HG03457 (cell line): ENCODE data around the gene IFNA17.
"Not testable (repeated sequence)": the region's sequence is repeated elsewhere in the genome, so short reads cannot be mapped to it uniquely, and the experiment has no call there.

ENCODE experiments used
- ATAC-seq: cut with Tn5 transposase; IDR thresholded peaks from one replicate; pipeline ENCODE4 v1.9.1; 2021; ENCODE audit warnings: moderate number of reproducible peaks; ENCODE audit not compliant: unreplicated experiment

Gene IFNA17

GRCh38 chr9:21228122-21228521 is at the start of gene IFNA17:
Gene IFNA17 (minus strand): TSS chr9:21228222. CDS start chr9:21228173, 49 bp downstream.
- no peak for ATAC-seq

GRCh38 chr9:21268347-21268657 is 40.3 kb upstream of the IFNA17 start:
- ATAC-seq = no peak

GRCh38 chr9:21267485-21268346 is 39.7 kb upstream of the IFNA17 start:
- peak; percentile 45 for ATAC-seq

GRCh38 chr9:21266733-21267484 is 38.9 kb upstream of the IFNA17 start:
- ATAC-seq = peak; percentile 47

GRCh38 chr9:21265421-21266189 is 37.6 kb upstream of the IFNA17 start:
- no peak for ATAC-seq

- ATAC-seq = no peak
Observed at GRCh38 chr9:21255538-21256212, 27.7 kb upstream of the IFNA17 start.

GRCh38 chr9:21252721-21253547 is 24.9 kb upstream of the IFNA17 start:
- ATAC-seq = peak; percentile 62

GRCh38 chr9:21251638-21252037 is 23.6 kb upstream of the IFNA17 start:
- no peak for ATAC-seq

GRCh38 chr9:21251190-21251589 is 23.2 kb upstream of the IFNA17 start:
- ATAC-seq = no peak

GRCh38 chr9:21244836-21245235 is 16.8 kb upstream of the IFNA17 start:
- ATAC-seq = no peak

GRCh38 chr9:21239911-21240310 is 11.9 kb upstream of the IFNA17 start, which contains the start of gene IFNA14:
Gene IFNA14 (minus strand): TSS chr9:21240005. CDS start chr9:21239935, 70 bp downstream.
- ATAC-seq = no peak

GRCh38 chr9:21236360-21236714 is 8.3 kb upstream of the IFNA17 start:
- peak; percentile 35 for ATAC-seq

- peak; percentile 52 for ATAC-seq
Observed at GRCh38 chr9:21235468-21236359, 7.7 kb upstream of the IFNA17 start.

GRCh38 chr9:21234153-21234687 is 6.2 kb upstream of the IFNA17 start:
- no peak for ATAC-seq

- ATAC-seq = no peak
Observed at GRCh38 chr9:21233258-21233657, 5.2 kb upstream of the IFNA17 start.

GRCh38 chr9:21217211-21217610 is 10.8 kb downstream of the IFNA17 start, which contains the start of gene IFNA16:
Gene IFNA16 (minus strand): TSS chr9:21217311. CDS start chr9:21217305, 6 bp downstream.
- ATAC-seq = not testable (repeated sequence)

- not testable (repeated sequence) for ATAC-seq
Observed at GRCh38 chr9:21213411-21214326, 14.4 kb downstream of the IFNA17 start.
